HG03575 (cell line): ENCODE data around the gene LHX5.

Experiments
- ATAC-seq: cut with Tn5 transposase; IDR thresholded peaks from one replicate; pipeline ENCODE4 v1.9.1; 2021; ENCODE audit not compliant: unreplicated experiment, insufficient number of reproducible peaks, low FRiP score; ENCODE audit errors: extremely low read depth

The LHX5 gene

DNA sequence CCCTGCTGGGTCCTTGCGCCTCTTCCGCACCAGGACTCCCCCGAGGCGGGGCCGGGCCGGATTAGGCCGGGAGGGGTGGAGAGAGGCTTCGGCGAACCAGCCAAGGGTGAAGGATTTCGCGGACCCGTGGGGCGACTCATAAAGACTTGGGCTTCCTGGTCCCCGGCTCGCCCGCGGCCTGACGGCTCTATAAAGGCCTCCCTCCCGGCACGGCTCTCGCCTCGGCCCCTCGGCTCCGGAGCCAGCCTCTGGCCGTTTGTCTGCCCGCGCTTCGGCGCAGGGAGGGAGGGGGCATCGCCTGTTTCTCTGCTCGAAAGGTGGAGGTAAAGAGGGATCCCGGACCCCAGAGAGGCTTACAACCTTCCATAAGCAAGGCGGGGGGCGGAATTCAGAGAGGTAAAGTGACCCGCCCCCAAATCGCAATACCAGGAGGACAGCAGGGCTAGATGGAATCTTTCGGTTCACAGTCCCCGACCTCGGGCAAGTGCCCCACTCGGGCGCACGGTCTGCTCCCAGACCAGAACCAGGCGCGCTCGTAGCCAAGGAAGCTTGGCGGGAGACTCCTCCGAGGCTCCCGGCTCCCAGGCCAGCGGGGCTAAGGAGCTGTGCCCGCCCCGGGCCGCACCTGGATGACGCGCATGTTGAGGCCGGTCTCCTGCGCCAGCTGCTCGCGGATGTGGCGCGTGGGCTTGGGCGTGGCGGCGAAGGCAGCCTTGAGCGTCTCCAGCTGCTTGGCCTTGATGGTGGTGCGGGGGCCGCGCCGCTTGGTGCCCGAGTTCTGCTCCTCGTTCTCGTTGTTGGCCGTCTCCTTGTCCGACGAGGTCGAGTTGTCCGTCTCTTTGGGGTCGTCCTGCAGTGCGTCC lies 3.9 kb downstream of the LHX5 start:
- no peak for ATAC-seq

DNA sequence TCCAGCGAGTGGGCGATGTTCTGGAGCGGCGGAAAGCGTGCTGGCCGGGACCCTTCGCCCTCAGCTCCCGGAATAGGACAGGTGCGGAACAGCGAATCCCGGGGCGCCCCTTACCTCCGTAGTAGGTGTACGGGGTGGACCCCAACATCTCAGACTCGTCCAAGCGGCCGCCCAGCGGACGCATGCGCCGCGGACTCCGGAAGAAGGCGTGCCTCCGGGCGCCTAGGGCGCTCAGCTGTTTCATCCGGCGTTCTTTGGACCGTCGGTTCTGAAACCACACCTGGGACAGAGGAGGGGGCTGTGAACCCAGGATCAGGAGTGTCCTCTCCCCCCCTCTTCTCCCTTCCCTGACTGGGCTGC lies 4.5 kb downstream of the LHX5 start:
- no peak for ATAC-seq

DNA sequence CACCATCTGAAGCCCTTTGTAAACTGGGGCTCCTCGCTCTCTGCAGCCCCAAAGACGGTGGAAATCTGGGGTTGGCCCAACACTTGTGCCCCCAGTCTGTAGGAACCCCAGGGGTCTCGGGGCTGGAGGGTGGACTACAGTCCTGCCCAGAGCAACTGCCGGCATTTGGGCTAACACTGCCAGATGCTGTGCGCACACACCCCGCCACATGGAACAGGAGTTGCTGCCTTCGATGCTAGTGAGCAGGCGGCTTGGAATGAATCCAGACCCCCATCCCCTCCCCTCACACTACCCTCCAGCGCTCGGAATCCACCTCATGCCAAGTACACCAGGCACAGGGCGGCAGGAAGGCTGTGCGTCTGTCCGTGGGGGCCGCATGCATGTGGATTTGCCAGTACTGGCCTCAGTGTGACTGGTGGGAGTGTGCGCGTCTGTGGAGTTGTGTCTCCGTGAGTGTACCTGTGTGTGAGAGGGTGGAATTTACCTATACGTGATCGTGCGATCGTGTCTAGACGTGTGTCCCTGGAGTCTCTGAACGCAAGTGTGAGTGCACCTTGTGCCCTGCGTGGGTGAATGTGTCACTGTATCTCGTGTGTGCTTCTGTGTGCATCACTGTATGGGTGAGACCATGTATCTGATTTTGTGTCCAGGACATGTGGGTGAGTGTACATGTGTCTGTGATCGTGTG lies 5.1 kb downstream of the LHX5 start:
- ATAC-seq, result no peak

DNA sequence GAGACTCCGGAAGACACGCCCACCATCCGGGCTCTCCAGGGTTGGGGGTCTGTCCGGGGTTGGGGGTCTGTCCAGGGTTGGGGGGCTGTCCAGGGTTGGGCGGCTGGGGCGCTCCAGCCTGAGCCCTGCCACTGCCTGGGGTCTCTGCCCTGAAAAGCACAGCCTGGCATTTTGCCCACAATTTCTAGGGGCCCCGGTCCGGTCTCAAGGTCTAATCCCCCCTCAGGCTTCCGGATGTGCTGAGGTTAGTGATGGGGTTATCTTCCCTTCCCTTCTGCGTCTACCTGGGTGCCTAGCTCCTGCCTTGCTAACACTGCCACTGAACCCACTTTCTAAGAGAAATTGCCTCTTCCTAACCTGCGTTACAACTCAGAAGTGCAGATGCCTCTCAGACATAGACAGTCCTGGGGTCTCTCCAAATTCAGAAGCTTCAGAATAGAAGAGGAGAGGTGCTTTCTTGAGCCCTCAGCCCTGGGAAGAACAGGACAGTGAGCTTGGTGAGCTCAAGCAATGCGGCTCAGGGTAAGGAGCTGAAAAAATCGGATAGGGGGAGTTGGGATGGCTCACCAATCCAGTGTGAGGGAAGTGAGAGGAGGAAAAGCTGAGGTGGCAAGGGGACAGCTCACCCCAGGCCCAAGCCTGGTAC lies 5.7 kb downstream of the LHX5 start:
- no peak for ATAC-seq

DNA sequence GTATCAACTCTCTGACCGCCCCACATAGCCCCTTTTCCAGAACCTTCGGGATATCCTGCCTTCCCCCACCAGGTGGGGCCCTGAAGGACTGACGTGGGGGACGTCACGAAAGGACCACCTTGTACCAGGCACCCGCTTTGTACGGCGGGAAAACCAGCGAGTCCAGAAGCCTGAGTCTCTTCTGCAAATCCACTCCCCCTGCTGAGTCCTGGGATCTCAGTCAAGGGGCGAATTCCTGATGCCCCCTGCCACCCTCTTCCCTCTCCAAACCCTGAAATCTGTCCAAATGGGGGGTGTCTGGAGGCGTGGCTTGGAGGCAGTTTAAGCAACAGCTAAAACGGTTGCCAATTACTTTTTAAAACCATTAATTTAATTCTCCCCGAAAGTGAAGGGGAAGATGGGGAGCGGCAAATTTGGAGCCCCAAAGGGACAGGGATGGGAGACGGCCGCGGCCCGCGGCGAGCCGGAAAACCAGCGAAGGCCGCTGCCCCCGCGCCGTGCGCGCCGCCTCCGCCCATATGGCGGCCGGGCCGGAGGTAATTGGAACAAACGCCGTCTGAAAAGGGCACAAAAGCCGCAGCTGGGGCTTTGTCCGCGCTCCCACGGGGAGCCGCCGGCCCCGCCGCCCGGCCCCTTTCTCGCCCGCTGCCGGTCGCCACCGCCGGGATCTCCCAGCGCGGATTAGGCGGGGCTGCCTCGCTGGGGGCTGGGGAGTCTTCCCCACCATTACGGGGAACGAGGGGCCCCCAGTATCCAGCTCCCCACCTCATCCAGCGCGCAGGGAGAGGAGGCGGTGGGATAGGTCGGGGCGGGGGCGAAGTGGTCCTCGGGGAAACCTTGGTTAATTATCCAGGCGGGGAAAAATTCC lies 6.6 kb downstream of the LHX5 start:
- no peak for ATAC-seq

DNA sequence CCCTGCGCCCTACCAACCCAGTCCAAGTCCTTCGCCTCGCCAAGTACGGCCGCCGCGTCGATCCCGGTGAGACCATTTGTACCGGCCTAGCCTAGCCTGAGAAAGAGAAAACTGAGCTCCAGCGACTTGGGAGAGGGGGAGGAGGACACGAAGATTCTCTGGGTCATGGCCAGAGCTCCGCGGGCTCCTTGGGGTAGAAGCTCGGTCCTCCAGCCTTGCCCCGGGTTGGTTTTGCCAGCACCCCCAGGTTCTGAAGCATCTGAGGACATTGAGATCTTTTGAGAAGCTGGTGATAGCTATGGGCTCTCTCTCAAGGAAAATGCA lies 7.3 kb downstream of the LHX5 start:
- no peak for ATAC-seq

DNA sequence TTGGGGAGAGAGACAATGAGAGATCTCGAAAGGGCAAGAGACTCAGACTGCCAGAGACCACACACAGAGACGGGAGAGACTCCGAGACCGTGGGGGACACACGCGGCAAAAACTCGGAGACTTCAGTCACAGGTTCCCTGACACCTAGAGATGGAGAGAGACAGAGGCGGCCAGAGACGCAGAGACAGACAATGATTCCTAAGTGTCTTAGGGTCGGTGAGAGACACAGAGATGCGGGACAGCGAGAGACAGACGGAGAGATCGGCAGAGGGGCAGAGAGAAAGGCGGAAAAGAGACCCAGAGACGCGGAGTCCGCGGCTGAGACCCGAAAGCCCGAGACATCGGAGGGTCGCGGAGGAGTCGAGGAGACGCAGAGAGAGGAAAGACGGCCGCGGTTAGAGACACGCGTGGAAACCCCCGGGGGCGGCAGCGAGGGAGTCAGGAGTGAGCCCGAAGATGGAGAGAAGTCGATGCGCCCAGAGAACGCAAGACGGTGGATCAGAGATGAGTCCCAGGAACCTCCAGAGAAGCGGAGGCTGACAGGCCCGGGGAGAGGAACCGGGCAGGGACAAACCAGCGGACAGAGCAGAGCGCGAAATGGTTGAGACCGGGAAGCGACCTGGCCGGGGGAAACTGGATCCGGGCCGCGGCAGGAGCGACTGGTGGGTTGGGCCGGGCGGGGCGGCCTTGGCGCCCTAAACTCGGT lies 7.8 kb downstream of the LHX5 start:
- no peak for ATAC-seq

DNA sequence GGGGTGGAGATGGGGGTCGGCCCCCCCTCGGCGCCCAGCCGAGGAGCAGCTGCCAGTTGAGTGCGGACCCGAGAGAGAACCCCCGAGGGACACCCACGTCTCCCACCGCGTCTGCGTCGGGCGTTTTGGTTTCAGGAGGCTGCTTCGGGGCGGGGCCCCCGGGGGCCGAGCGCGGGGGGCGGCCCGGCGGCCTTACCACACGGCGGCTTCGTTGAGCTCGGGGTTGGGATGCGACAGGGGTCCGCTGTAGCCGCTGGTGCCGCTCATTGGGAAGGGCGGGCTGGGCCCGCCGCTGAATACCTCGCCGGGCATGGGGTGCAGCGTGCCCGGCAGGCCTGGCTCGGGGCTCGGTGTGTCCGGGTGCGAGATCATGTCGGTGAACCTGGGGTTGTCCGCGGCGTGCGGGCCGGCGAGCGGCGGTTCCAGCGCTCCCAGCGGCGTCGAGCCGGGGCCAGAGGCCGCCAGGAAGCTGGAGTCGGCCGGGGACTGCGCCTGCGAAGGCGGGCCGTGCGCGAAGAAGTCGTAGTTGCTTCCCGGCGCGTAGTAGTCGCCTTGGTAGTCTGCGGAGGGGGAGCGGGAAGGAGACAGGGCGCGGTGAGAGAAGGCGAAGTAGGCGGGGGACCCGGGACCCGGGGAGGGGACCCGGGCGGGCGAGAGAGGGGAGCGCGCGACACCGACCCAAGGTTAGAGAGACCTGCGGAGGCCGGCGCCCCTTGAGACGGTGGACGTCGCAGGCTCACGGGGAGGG lies 8.5 kb downstream of the LHX5 start:
- no peak for ATAC-seq

DNA sequence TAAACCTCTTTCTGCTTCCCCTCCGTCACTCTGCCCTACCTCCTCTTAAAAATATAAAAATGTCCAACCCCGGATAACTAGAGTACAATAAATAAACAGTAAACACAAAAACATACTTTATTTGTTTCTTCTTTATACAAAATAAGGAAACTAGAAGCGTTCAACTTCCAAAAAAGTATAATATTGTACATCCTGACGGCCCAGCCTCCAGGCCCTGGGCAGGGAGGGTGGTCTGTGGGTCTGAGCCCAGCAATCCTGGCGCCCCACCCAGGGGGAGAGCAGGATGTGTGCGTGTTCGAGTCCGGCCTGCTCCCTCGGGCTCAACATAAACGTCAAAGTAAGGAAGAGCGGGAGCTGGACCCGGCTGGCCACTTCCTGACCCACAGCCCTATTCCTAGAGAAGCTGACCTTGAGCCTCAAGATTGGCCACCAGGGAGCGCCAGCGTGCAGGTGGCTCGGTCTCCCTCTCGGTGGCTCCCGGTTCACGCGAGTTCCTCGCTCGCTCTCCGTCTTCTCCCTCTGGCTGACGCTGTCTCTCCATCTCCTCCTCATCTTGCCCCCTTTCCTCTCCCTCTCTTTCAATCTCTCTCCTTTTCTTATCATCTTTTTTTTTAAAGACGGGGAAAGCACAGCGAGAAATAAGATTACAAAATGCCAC lies 9.4 kb downstream of the LHX5 start:
- ATAC-seq, result no peak

DNA sequence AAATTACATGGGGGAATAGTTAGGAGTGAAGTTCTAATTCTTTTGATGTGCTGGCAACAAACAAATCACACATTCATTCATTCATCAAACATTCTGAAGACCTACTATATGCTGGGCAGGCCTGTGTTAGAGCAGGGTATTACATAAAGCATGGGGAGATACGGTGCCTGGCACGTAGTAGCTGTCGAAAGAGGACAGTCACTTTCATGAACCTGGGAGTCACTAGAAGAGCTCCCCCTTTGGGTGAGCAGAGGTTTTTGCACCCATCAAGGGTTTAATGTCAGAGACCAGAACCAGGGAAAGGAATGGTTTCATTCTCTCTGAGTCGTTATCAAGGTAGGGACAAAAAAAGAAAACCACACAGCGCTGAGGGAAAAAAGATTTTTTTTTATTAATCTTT lies 10.0 kb downstream of the LHX5 start:
- ATAC-seq, result no peak

DNA sequence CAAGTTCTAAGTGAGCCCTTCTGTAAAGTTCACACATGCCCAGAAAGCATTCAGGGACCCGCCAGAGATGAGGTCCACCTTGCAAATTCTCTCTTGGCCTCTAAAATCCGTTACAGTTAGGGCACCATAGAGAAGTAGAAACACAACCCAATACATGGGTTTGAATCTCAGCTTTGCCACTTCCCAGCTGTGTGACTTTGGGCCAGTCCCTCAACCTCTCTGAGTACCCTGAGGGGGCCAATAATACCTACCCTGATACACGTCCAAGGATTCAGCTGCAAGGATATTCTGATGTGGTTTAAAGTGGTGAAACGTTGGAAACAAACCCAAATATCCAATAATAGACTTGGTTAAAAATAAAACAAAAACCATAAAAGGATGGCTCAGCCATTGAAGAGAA lies 11.7 kb downstream of the LHX5 start:
- no peak for ATAC-seq

DNA sequence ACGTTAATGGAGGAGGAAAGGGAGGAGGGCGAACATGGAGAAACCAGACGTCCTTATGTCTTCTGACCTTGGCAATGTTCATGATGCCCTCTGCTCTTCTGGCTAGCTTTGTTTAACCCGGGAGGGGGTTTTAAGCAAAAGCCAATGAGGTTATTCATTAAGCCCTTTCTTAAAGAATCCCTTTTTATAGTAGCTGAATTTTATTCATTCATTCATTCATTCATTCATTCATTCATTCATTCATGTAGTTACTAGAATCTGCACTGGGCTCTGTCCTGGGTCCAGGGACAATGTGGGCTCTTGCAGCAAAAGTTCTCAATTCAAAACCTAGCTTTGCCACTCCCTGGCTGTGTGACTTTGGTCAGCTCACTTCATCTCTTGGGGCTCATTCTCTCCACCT lies 14.0 kb downstream of the LHX5 start:
- ATAC-seq, result no peak

DNA sequence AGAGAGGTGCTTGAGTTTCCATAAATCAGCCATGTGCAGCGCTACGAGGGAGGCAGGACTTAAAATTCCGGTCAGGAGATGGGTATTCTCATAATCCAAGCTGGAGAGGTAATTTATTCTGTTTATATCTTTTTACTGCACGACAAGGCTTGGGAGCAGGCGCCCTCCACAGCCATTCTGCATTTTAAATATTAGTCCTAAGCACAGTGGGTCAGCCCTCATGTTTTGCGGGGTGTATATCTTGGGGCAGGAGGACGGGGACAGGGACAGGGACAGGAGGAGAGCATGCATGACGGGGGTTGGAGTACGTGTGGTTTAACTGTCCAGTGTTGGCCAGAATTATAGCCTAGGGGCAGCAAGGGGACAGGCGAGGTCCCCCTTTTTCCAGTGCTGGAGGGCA lies 14.5 kb downstream of the LHX5 start:
- no peak for ATAC-seq

DNA sequence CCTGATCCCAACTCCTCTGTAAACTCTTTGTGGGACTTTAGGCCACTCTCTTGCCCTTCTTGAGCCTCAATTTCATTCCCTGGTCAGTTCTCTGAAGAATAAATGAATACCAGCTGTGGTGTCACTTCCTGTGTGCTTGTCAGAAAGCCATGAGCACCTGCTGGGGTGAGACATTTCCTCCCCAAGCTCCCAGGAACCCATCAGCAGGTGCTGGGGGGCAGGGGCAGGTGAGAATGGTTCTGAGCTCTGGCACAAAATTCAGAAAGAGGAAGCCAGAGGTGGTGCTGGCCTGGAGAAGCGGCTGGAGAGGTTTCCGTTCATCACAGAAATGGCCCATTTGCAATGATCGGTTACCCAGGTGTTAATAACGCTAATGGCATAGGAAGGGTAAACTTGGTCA lies 14.9 kb downstream of the LHX5 start:
- ATAC-seq, result no peak

DNA sequence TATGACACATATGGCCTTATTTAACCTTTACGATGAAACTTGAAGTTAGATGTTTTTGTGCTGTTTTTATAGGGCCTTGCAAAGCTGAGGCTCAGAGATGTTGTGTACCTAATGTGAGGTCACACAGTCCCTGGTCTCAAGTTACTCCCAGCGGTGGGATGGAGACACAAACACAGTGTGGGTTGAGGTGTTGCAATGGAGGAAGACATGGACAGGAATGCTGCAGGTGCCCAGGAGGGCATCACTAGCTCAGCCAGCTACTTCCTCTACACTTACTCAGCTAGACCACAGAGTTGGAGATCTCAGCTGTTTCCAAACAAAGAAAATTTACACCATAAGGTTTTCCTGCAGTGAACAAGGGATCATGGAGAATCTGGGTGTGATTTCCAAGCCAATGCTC lies 15.5 kb downstream of the LHX5 start:
- no peak for ATAC-seq

DNA sequence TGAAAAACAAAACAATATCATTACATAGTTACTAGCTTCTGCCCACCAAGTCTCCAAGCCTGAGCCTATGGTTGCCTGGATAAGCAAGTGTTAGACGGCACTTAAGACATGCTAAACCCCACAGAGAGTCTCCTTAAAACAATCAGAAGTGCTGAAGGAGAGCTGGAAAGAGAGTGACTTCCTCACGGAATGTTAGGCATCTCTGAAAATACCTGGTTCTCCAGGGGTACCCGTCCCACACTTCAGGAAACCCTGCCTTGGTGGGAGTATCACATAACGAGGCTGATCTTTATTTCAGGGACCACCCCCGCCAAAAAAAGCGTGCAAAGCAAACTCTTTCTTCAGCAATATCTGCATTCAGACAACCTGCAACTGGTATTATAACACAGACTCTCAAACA lies 18.3 kb downstream of the LHX5 start:
- no peak for ATAC-seq

DNA sequence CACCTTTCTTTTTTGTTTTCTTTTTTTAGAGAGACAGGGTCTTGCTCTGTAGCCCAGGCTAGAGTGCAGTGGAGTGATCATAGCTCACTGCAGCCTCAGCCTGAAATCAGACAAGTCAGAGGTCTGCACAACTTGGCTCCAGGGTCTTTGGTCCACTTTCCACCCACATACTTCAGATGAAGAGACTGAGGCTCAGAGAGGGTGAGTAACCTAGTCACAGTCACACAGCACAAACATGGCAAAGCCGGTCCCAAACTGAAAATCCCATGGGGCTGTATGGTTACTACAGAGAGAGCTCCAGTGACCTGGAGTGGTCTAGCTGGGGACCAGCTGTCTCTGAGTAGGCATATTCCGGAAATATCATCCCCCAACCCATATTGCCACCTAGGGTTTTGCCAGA lies 19.2 kb downstream of the LHX5 start:
- no peak for ATAC-seq

DNA sequence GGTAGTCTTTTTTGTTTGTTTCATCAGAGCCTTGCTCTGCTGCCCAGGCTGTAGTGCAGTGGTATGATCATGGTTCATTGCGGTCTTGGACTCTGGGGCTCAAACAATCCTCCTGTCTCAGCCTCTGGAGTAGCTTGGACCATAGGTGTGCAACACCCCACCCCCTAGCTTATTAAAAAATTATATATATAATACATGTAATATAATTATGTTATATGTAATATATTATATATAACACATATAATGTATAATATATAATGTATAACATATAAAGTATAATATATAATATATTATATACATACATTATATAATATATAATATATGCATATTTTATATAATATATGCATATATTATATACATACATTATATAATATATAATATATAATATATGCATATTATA lies 21.8 kb downstream of the LHX5 start:
- no peak for ATAC-seq
